ENCODE data around the gene CCDC51.

CCDC51 gene

DNA sequence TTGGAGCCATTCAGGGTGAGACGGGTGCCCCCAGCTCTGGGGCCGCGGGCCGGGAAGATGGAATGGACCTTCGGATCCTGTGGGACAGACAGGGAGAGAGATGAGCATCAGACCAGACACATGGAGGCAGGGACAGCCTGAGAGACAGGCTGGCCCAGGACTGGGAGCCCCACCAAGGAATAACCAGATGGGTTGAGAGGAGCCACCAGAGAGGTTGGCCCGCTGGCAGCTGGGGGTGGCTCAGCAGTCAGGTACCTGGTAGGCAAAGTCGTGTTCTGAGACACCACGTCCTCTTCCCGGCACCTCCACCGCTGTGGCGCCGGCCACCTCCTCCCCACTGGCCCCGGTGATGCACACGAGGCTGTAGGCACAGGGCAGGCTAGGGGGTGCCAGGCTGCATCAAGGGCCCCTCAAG, 23.8 kb downstream of the CCDC51 start:
- no peak for TF ChIP-seq TAF1 (IDR thresholded peaks at IDR 0.05; ENCODE audit: borderline replicate concordance, low read depth, low read length)
- TF ChIP-seq POLR2A (IDR thresholded peaks at IDR 0.05; ENCODE audit: low read depth, low read length) = no peak
- TF ChIP-seq POLR2AphosphoS5 (IDR thresholded peaks at IDR 0.05; ENCODE audit: low read depth, low read length) = no peak
- no peak for DNase-seq (ENCODE audit: insufficient read length)
- no peak for FAIRE-seq

DNA sequence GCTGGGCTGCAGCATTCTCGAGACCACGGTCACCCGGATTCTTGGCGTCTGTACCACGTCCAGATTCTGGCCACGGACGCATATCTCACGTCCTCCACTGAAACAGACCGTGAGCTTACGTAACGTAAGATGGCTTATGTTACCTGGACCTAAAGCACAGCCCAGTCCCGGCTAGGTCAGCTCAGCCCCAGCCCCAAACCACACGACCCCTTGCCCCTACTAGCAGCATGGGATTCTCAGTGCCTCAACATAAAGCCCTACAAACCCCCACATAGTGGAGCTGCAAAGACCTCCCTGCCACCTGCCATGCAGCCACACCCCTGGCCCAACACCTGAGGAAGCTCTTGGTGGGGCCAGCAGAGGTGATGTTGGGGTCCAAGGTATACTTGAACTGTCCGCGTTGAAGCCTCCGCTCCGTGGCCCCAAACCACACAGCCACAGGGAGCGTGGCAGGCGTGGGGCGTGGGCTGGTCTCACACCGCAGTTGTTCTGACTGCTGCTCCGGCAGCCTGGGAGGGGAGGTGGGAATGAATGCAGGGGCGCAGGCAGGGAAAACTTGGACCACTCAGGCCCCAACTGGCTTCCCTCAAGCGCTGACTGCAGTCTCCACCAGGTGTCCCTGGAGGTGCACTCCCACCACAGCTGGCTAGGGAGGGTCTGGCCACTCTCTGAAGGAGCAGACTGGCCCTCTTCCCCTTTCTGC, 24.5 kb downstream of the CCDC51 start:
- no peak for TF ChIP-seq POLR2A (IDR thresholded peaks at IDR 0.05; ENCODE audit: low read depth, low read length)
- no peak for TF ChIP-seq POLR2AphosphoS5 (IDR thresholded peaks at IDR 0.05; ENCODE audit: low read depth, low read length)
- TF ChIP-seq TAF1 (IDR thresholded peaks at IDR 0.05; ENCODE audit: borderline replicate concordance, low read depth, low read length) = no peak
- FAIRE-seq (no peak), DNase-seq (ENCODE audit: insufficient read length) (no peak)

GRCh38 chr3:48414376-48415250, 25.3 kb downstream of the CCDC51 start:
- FAIRE-seq (no peak), DNase-seq (ENCODE audit: insufficient read length) (no peak)
- TF ChIP-seq POLR2A (IDR thresholded peaks at IDR 0.05; ENCODE audit: low read depth, low read length) = no peak
- TF ChIP-seq TAF1 (IDR thresholded peaks at IDR 0.05; ENCODE audit: borderline replicate concordance, low read depth, low read length) = no peak
- no peak for TF ChIP-seq POLR2AphosphoS5 (IDR thresholded peaks at IDR 0.05; ENCODE audit: low read depth, low read length)

DNA sequence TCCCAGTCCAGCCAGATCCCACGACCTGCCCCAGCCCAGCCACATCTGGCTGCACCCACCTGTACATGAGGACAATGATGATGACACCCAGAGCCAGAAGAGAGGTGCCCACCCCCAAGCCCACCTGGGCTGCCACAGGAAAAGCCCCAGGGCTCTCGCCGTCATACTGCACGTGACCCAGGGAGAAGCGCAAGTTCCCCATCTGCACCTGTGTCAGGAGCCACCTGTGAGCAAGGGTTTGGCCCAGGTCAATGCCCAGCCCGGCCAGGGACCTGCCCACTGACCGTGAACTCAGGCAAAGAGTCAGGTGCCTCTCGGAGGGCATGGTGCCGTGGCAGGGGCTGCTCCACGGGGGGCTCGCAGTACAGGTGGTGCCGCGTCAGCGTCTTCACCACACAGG, 26.3 kb downstream of the CCDC51 start:
- no peak for DNase-seq (ENCODE audit: insufficient read length)
- FAIRE-seq = no peak
- TF ChIP-seq POLR2AphosphoS5 (IDR thresholded peaks at IDR 0.05; ENCODE audit: low read depth, low read length) (no peak), TAF1 (IDR thresholded peaks at IDR 0.05; ENCODE audit: borderline replicate concordance, low read depth, low read length) (no peak), POLR2A (IDR thresholded peaks at IDR 0.05; ENCODE audit: low read depth, low read length) (no peak)

DNA sequence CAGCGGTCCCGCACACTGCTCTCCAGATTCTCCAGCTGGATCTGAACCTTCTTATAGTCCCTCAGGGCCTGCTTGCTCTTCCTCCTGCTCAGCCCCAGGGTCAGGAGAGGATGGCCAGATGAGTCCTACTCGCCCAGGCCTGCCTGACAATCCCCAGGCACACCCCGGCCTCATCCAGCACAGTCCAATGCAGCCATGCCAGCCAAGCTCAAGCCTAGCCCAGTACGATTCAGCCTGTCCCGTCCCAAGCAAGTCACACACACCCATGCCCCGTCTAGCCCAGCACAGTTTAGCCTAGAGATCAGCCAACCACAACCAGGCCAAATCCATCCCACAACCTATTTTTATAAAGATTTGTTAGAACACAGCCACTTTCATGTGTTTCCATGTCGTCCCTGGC, 26.8 kb downstream of the CCDC51 start:
- TF ChIP-seq POLR2AphosphoS5 (IDR thresholded peaks at IDR 0.05; ENCODE audit: low read depth, low read length) (no peak), TAF1 (IDR thresholded peaks at IDR 0.05; ENCODE audit: borderline replicate concordance, low read depth, low read length) (no peak), POLR2A (IDR thresholded peaks at IDR 0.05; ENCODE audit: low read depth, low read length) (no peak)
- FAIRE-seq = no peak
- no peak for DNase-seq (ENCODE audit: insufficient read length)

- DNase-seq (ENCODE audit: insufficient read length) (no peak), FAIRE-seq (no peak)
- TF ChIP-seq POLR2AphosphoS5 (IDR thresholded peaks at IDR 0.05; ENCODE audit: low read depth, low read length) (no peak), POLR2A (IDR thresholded peaks at IDR 0.05; ENCODE audit: low read depth, low read length) (no peak), TAF1 (IDR thresholded peaks at IDR 0.05; ENCODE audit: borderline replicate concordance, low read depth, low read length) (no peak)
Observed at GRCh38 chr3:48412375-48413001, 27.4 kb downstream of the CCDC51 start.

- TF ChIP-seq TAF1 (IDR thresholded peaks at IDR 0.05; ENCODE audit: borderline replicate concordance, low read depth, low read length) (no peak), POLR2A (IDR thresholded peaks at IDR 0.05; ENCODE audit: low read depth, low read length) (no peak), POLR2AphosphoS5 (IDR thresholded peaks at IDR 0.05; ENCODE audit: low read depth, low read length) (no peak)
- FAIRE-seq = no peak
- DNase-seq (ENCODE audit: insufficient read length) = no peak
Observed at GRCh38 chr3:48411606-48412374, 28.1 kb downstream of the CCDC51 start.

DNA sequence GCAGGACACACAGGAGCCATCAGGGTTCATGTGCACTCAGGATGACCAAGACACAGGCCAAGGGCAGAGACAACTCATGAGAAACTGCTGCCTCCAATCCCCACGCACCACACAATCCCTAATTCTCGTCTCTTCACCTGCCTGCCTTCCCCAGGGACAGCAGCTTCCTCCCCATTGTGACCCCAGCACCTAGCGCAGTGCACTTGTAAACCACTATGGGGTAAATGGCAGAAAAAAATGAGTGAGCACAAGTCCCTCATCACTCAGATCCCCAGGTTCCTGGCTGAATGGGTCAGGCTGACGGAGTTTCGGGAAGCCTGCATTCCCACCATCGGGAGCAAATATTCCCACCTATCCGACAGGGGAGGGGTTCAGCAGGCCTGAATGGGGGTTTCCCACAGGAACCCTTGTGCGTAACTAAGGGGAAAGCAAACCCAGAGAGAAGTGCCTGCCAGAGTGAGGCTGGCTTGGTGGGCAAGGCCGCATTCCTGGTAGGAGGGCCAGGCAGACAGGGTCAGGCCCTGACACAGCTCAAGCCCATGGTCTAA, 28.8 kb downstream of the CCDC51 start:
- FAIRE-seq = no peak

GRCh38 chr3:48410205-48411040, 29.5 kb downstream of the CCDC51 start:
- DNase-seq (ENCODE audit: insufficient read length) (peak; percentile 22), FAIRE-seq (no peak)
- TF ChIP-seq POLR2A (IDR thresholded peaks at IDR 0.05; ENCODE audit: low read depth, low read length) (no peak), POLR2AphosphoS5 (IDR thresholded peaks at IDR 0.05; ENCODE audit: low read depth, low read length) (no peak), TAF1 (IDR thresholded peaks at IDR 0.05; ENCODE audit: borderline replicate concordance, low read depth, low read length) (no peak)

More for the DNA sequence above, 28.8 kb downstream of the CCDC51 start:
- no peak for TF ChIP-seq POLR2A (IDR thresholded peaks at IDR 0.05; ENCODE audit: low read depth, low read length)
- TF ChIP-seq TAF1 (IDR thresholded peaks at IDR 0.05; ENCODE audit: borderline replicate concordance, low read depth, low read length) = no peak
- no peak for TF ChIP-seq POLR2AphosphoS5 (IDR thresholded peaks at IDR 0.05; ENCODE audit: low read depth, low read length)
- no peak for DNase-seq (ENCODE audit: insufficient read length)
